Naive thymus-derived CD4-positive, alpha-beta T cell (primary cell): ENCODE measurements around the gene ELAC1. TPM values are rescaled to one million over a fixed set of nuclear protein-coding genes. Genes with fewer than 3 reads are reported as not detected.
A peak's percentile ranks its signal among the peaks of the same experiment; 100 is the strongest.
"Not testable (repeated sequence)": the region's sequence is repeated elsewhere in the genome, so short reads cannot be mapped to it uniquely, and the experiment has no call there.

ENCODE experiments used
- ATAC-seq: fragments of 150-1000 bp; cut with Tn5 transposase; 2 replicates; pipeline ENCODE4 v1.10.0; 2021; ENCODE audit warnings: mild to moderate bottlenecking, moderate library complexity
- CTCF ChIA-PET: fragments of 350-600 bp; sonication (Branson Sonifier 250); formaldehyde crosslinking; loops from one replicate; lab custom pipeline; 2021; ENCODE audit warnings: antibody characterized with exemption; lab: Charles Lee
- POLR2A ChIA-PET: fragments of 350-600 bp; sonication (Branson Sonifier 250); formaldehyde crosslinking; loops from one replicate; lab custom pipeline; 2021; ENCODE audit warnings: antibody characterized with exemption, inconsistent platforms; lab: Charles Lee
- DNase-seq, 9 donors: peaks; one replicate each; pipeline versions ENCODE4 v3.0.0 to v3.0.0-alpha.2; 2020 to 2022; ENCODE audit warnings: mixed read lengths in 1 of 9
- H3K27ac ChIP-seq: one replicate; pipeline ENCODE4 v1.7.0; 2013; ENCODE audit warnings: mild to moderate bottlenecking, low read depth, low read length, moderate library complexity
- H3K27me3 ChIP-seq, 2 donors: one replicate each; pipeline ENCODE4 v1.7.0; 2013; ENCODE audit warnings: low read length in 2 of 2, mild to moderate bottlenecking in 2 of 2, moderate library complexity in 2 of 2; ENCODE audit not compliant: control insufficient read depth in 2 of 2, insufficient read depth in 2 of 2
- H3K36me3 ChIP-seq, 3 experiments: 1 replicate in 2 of 3; 2 replicates in 1 of 3; pipeline ENCODE4 v1.7.0; 2013; ENCODE audit warnings: low read length in 3 of 3, mild to moderate bottlenecking in 3 of 3, moderate library complexity in 1 of 3; ENCODE audit not compliant: insufficient read depth in 3 of 3, control insufficient read depth in 2 of 3
- H3K4me1 ChIP-seq, 2 donors: one replicate each; pipeline ENCODE4 v1.7.0; 2013; ENCODE audit warnings: low read length in 2 of 2, mild to moderate bottlenecking in 2 of 2, moderate library complexity in 1 of 2; ENCODE audit not compliant: control insufficient read depth in 2 of 2, insufficient read depth in 2 of 2
- H3K4me3 ChIP-seq: 2 replicates; pipeline ENCODE4 v1.7.0; 2013; ENCODE audit warnings: mild to moderate bottlenecking, low read length
- H3K9me3 ChIP-seq, 3 experiments: 1 replicate in 2 of 3; 2 replicates in 1 of 3; pipeline ENCODE4 v1.7.0; 2013; ENCODE audit warnings: low read length in 3 of 3; ENCODE audit not compliant: control insufficient read depth in 2 of 3
- H3K27ac Mint-ChIP-seq, 9 donors: one replicate each; pipeline ENCODE4 v1.8.0; 2020 to 2022; ENCODE audit warnings: mixed read lengths in 9 of 9, mild to moderate bottlenecking in 8 of 9, moderate library complexity in 5 of 9, inconsistent platforms in 2 of 9
- H3K27me3 Mint-ChIP-seq, 5 donors: one replicate each; pipeline ENCODE4 v1.8.0; 2021 to 2022; ENCODE audit warnings: mixed read lengths in 5 of 5, mild to moderate bottlenecking in 1 of 5
- H3K36me3 Mint-ChIP-seq, 5 donors: one replicate each; pipeline ENCODE4 v1.8.0; 2020 to 2022; ENCODE audit warnings: mixed read lengths in 5 of 5, mild to moderate bottlenecking in 3 of 5, inconsistent platforms in 1 of 5
- H3K4me1 Mint-ChIP-seq, 7 donors: one replicate each; pipeline ENCODE4 v1.8.0; 2020 to 2022; ENCODE audit warnings: mixed read lengths in 7 of 7, mild to moderate bottlenecking in 3 of 7, inconsistent platforms in 1 of 7
- H3K4me3 Mint-ChIP-seq, 10 donors: one replicate each; pipeline ENCODE4 v1.8.0; 2020 to 2022; ENCODE audit warnings: mild to moderate bottlenecking in 10 of 10, mixed read lengths in 10 of 10, moderate library complexity in 6 of 10, inconsistent platforms in 2 of 10
- H3K9me3 Mint-ChIP-seq, 11 donors: one replicate each; pipeline ENCODE4 v1.8.0; 2020 to 2022; ENCODE audit warnings: mixed read lengths in 11 of 11, mild to moderate bottlenecking in 4 of 11, inconsistent platforms in 1 of 11, moderate library complexity in 1 of 11
- intact Hi-C, 2 donors: fragments of 100-400 bp; cut with micrococcal nuclease; formaldehyde crosslinking; loops; one replicate each; pipeline ENCODE4 v1.15.1; 2023
- polyA plus RNA-seq, 2 donors: library from polyadenylated mRNA; unstranded; fragments of 300-500 nt; fragmentation: Illumina TruSeq; gene quantifications; one replicate each; pipeline ENCODE4 v1.2.3, GENCODE V29; 2021
- total RNA-seq, 6 experiments: library from RNA in 5 of 6; stranded (reverse) in 5 of 6; gene quantifications; 1 replicate in 5 of 6; 2 replicates in 1 of 6; pipeline ENCODE4 v1.2.3 and lab custom pipeline; 2021 to 2026

ELAC1 gene
- total and polyA plus RNA-seq, 7 experiments from 2014 or later: 4.3 to 19.2 (median 10.7) TPM

DNA sequence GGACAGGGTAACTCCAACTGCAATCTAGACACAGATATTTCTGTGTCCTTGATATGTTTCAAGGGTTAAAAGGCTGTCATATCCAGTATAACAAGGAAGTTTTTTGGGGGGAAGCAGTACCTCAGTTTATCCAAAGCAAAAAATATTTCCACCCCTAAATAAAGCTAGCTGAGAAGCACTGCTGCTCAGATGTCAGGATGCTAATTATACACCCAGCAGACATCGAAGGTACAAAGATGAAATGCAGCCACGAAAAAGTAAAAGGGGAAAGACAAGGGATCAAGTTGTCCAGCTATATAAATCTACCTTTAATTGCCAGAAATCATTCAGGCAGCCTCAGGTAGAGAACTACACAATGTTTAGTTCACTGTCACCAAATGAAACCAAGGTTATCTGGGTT is 26.2 kb downstream of the ELAC1 start:
- H3K4me3 ChIP-seq: no peak overlapping the region
- ChIA-PET CTCF (interaction anchor here (1.3 kb wide), 1 partner anchor 173 kb away, joined by 3 read pairs; no protein-coding TSS in a partner anchor), POLR2A (no interaction called here)
- DNase-seq: no peak
- no peaks in the 10 kb centered on the region for H3K4me1 Mint-ChIP-seq
- no peak for ATAC-seq
- H3K36me3 ChIP-seq: no peaks in the 10 kb centered on the region
- peaks cover 0 to 27% (median 17%) of the 10 kb centered on the region in 5 donors for H3K36me3 Mint-ChIP-seq
- no peak overlapping the region for H3K27ac Mint-ChIP-seq
- H3K9me3 ChIP-seq: no peaks in the 10 kb centered on the region
- H3K27me3 Mint-ChIP-seq: no peaks in the 10 kb centered on the region
- H3K4me3 Mint-ChIP-seq: no peak overlapping the region
- intact Hi-C loops: no loop called here
- no peak overlapping the region for H3K27ac ChIP-seq
- no peaks in the 10 kb centered on the region for H3K4me1 ChIP-seq
- no peaks in the 10 kb centered on the region for H3K27me3 ChIP-seq
- peaks cover 0 to 15% (median 0%) of the 10 kb centered on the region in 11 donors for H3K9me3 Mint-ChIP-seq

DNA sequence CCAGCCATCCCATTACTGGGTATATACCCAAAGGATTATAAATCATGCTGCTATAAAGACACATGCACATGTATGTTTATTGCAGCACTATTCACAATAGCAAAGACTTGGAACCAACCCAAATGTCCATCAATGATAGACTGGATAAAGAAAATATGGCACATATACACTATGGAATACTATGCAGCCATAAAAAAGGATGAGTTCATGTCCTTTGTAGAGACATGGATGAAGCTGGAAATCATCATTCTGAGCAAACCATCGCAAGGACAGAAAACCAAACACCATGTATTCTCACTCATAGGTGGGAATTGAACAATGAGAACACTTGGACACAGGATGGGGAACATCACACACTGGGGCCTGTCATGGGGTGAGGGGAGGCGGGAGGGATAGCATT is 35.3 kb downstream of the ELAC1 start:
- H3K4me1 Mint-ChIP-seq, H3K27ac ChIP-seq, intact Hi-C loops, H3K27me3 ChIP-seq, CTCF ChIA-PET, H3K4me1 ChIP-seq, ATAC-seq, H3K36me3 ChIP-seq, H3K4me3 ChIP-seq, H3K9me3 ChIP-seq, H3K27me3 Mint-ChIP-seq, H3K4me3 Mint-ChIP-seq, DNase-seq, POLR2A ChIA-PET, H3K27ac Mint-ChIP-seq: not testable (repeated sequence)
- H3K9me3 Mint-ChIP-seq: peaks cover 0 to 13% (median 6%) of the 10 kb centered on the region in 11 donors
- peaks cover 0 to 15% (median 9%) of the 10 kb centered on the region in 5 donors for H3K36me3 Mint-ChIP-seq

DNA sequence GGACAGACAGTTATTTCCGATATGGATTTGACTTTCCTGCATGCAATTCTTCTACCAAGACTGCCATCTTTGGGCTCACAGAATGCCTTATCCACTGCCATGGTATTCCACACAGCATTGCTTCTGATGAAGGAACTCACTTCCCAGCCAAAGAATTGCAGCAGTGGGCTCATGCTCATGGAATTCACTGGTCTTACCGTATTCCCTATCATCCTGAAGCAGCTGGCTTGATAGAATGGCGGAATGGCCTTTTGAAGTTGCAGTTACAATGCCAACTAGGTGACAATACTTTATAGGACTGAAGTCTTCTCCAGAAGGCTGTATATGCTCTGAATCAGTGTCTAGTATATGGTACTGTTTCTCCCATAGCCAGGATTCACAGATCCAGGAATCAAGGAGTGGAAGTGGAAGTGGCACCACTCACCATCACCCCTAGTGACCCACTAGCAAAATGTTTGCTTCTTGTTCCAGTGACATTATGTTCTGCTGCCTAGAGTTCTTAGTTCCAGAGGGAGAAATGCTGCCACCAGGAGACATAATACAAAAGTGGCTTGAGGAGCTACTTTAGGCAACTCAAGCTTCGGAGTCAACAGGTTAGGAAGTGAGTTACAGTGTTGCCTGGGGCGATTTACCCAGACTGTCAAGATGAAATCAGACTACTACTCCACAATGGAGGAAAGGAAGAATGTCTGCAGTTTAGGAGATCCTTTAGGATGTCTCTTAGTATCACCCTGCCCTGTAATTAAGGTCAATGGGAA is 38.4 kb downstream of the ELAC1 start:
- ChIA-PET POLR2A (interaction anchor here (0.5 kb wide), 1 partner anchor 54 kb away, joined by 5 read pairs; no protein-coding TSS in a partner anchor), CTCF (no interaction called here)
- H3K4me3 ChIP-seq: no peak overlapping the region
- peaks cover 0 to 1% (median 0%) of the 10 kb centered on the region in 7 donors for H3K4me1 Mint-ChIP-seq
- no peaks in the 10 kb centered on the region for H3K36me3 ChIP-seq
- peaks cover 0 to 9% (median 7%) of the 10 kb centered on the region in 5 donors for H3K36me3 Mint-ChIP-seq
- peaks cover 0 to 10% (median 6%) of the 10 kb centered on the region in 11 donors for H3K9me3 Mint-ChIP-seq
- H3K27ac Mint-ChIP-seq: no peak overlapping the region
- no peaks in the 10 kb centered on the region for H3K9me3 ChIP-seq
- no peaks in the 10 kb centered on the region for H3K27me3 ChIP-seq
- ATAC-seq: no peak
- H3K4me3 Mint-ChIP-seq: no peak overlapping the region
- H3K4me1 ChIP-seq: no peaks in the 10 kb centered on the region
- no peaks in the 10 kb centered on the region for H3K27me3 Mint-ChIP-seq
- no peak for DNase-seq
- intact Hi-C loops: no loop called here
- H3K27ac ChIP-seq: no peak overlapping the region

DNA sequence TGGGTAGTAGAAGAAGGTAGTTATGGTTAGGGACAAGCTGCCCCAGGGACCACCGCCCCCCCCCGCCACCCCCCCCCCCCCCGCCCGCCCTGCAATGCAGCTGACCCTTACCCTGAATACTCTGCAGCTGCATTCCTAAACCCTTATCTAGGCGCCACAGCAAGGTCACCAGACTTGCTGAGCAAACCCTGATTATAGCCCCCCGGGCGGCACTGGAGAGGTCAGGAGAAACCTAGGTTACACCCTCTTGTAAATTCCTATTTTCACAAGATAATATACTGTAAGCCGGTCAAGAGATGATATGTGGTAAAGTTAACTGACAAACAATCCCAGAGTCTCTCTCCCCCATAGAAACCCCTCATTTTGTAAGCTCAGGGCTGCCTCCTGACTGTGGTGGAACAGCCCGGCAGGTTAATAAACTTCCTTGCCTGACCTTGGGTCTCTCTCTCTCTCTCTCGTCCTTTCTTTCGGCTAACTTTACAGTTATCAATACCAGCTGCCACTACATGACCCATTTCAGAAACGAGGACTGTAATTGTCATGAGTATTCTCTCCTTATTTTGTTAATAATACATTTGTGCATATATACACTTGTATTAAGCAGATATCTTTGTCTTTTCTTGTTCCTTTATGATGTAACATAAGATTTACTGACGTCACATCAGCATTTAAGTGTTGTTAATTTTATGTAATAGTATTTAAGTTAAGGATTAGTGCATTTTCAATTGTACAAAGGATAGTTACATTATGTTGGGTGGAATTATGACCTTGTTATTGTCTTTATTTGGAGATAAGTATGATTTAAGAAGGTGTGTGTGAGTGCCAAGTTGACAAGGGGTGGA is 39.3 kb downstream of the ELAC1 start:
- no peaks in the 10 kb centered on the region for H3K27me3 ChIP-seq
- H3K9me3 ChIP-seq: no peaks in the 10 kb centered on the region
- no peak for DNase-seq
- Mint-ChIP-seq H3K27me3 (no peaks in the 10 kb centered on the region), H3K4me3 (no peak overlapping the region), H3K27ac (no peak overlapping the region), H3K36me3 (peaks cover 0 to 4% (median 0%) of the 10 kb centered on the region in 5 donors), H3K4me1 (peaks cover 0 to 1% (median 0%) of the 10 kb centered on the region in 7 donors), H3K9me3 (peaks cover 0 to 7% (median 0%) of the 10 kb centered on the region in 11 donors)
- H3K36me3 ChIP-seq: no peaks in the 10 kb centered on the region
- intact Hi-C loops: no loop called here
- H3K4me1 ChIP-seq: no peaks in the 10 kb centered on the region
- CTCF ChIA-PET: no interaction called here
- H3K4me3 ChIP-seq: no peak overlapping the region
- no peak overlapping the region for H3K27ac ChIP-seq
- no peak for ATAC-seq
- POLR2A ChIA-PET: interaction anchor here (0.5 kb wide), 1 partner anchor 55 kb away, joined by 5 read pairs; no protein-coding TSS in a partner anchor

DNA sequence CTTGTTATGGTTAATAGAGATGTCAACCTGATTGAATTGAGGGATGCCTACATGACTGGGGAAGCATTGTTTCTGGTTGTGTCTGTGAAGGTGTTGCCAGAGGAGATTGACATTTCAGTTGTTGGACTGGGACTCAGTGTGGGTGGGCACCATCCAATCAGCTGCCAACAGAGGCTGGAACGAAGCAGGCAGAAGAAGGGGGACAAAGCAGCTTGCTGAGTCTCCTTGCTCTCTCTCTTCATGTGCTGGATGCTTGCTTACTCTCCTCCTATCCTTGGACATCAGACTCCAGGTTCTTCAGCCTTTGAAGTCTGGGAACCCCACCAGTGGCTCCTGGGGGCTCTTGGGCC is 39.9 kb downstream of the ELAC1 start:
- no peaks in the 10 kb centered on the region for H3K27me3 ChIP-seq
- H3K27ac ChIP-seq: no peak overlapping the region
- POLR2A ChIA-PET: no interaction called here
- no peaks in the 10 kb centered on the region for H3K9me3 ChIP-seq
- no peaks in the 10 kb centered on the region for H3K4me1 ChIP-seq
- H3K9me3 Mint-ChIP-seq: peaks cover 0 to 5% (median 0%) of the 10 kb centered on the region in 11 donors
- no peak overlapping the region for H3K4me3 Mint-ChIP-seq
- no peak overlapping the region for H3K4me3 ChIP-seq
- peaks cover 0 to 1% (median 0%) of the 10 kb centered on the region in 7 donors for H3K4me1 Mint-ChIP-seq
- H3K36me3 ChIP-seq: no peaks in the 10 kb centered on the region
- ATAC-seq (no peak), DNase-seq (no peak)
- no peak overlapping the region for H3K27ac Mint-ChIP-seq
- no peaks in the 10 kb centered on the region for H3K27me3 Mint-ChIP-seq
- peaks cover 0 to 4% (median 0%) of the 10 kb centered on the region in 5 donors for H3K36me3 Mint-ChIP-seq
- intact Hi-C loops: no loop called here
- CTCF ChIA-PET: no interaction called here

DNA sequence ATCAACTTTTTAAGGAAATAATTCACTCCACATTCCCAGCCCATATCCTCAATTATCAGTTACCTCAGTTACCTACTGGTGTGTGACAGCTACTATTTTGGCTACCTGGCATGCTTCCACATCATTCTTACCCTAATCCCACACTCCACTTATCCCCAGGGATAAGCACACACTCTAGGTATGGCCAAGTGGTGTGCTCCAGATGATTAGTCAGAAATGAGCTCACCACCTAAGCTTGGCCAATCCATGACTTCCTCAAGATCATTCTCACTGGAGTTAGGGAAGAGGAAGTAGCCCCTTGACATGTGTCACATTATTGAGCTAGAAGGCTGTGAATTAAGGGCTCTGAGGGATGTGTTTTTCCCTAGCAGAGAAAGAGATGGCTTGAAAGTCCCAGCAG is 41.2 kb downstream of the ELAC1 start:
- DNase-seq (no peak), ATAC-seq (peak; percentile 70)
- CTCF ChIA-PET: no interaction called here
- intact Hi-C loops: no loop called here
- no peak overlapping the region for H3K4me3 Mint-ChIP-seq
- no peaks in the 10 kb centered on the region for H3K36me3 ChIP-seq
- H3K27me3 Mint-ChIP-seq: no peaks in the 10 kb centered on the region
- no peak overlapping the region for H3K27ac ChIP-seq
- peaks cover 0 to 4% (median under 1%) of the 10 kb centered on the region in 5 donors for H3K36me3 Mint-ChIP-seq
- no peaks in the 10 kb centered on the region for H3K27me3 ChIP-seq
- no peak overlapping the region for H3K4me3 ChIP-seq
- H3K4me1 ChIP-seq: no peaks in the 10 kb centered on the region
- POLR2A ChIA-PET: interaction anchor here (2.2 kb wide), 1 partner anchor 22 kb away, joined by 4 read pairs; no protein-coding TSS in a partner anchor
- peaks cover 0 to 1% (median 0%) of the 10 kb centered on the region in 7 donors for H3K4me1 Mint-ChIP-seq
- H3K9me3 ChIP-seq: no peaks in the 10 kb centered on the region
- H3K9me3 Mint-ChIP-seq: peaks cover 0 to 2% (median 0%) of the 10 kb centered on the region in 11 donors
- no peak overlapping the region for H3K27ac Mint-ChIP-seq
